ES-I3 (cell line): ENCODE measurements around the gene S100A8.
"Not testable (repeated sequence)": the region's sequence is repeated elsewhere in the genome, so short reads cannot be mapped to it uniquely, and the experiment has no call there.

ENCODE experiments used
- H3K36me3 ChIP-seq: 2 replicates; pipeline ENCODE4 v1.6.1; 2013; ENCODE audit warnings: mild to moderate bottlenecking, low read length, control low read depth, moderate library complexity; ENCODE audit not compliant: insufficient read depth
- H3K4me1 ChIP-seq: 2 replicates; pipeline ENCODE4 v1.6.1; 2013; ENCODE audit warnings: mild to moderate bottlenecking, control low read depth, low read length; ENCODE audit not compliant: insufficient read depth
- H3K9ac ChIP-seq: 2 replicates; pipeline ENCODE4 v1.6.1; 2013; ENCODE audit warnings: low read depth, mild to moderate bottlenecking, low read length, moderate library complexity
- H3K9me3 ChIP-seq: 2 replicates; pipeline ENCODE4 v1.6.1; 2013; ENCODE audit warnings: mild to moderate bottlenecking, low read length, moderate library complexity; ENCODE audit not compliant: control insufficient read depth, insufficient read depth

S100A8 gene

DNA sequence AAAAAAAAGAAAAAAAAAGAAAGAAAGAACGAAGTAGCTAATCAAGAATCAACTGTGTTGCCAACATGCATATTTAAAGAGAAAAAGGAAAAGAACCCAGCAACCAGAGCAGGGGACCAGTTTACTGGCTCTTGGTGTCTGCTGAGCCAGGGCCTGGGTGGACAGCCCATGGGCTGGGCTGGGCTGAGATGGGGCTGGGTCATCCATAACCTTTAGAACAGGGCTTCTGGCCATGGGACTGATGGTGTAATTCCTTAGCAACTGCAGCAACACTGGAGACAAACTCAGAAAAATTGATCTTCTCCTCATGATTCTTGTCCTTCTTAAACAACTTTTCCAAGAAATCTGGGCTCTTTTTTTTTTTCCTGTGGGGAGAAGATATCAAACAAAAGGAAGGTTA is 35.9 kb upstream of the S100A8 start:
- no peaks in the 10 kb centered on the region for H3K36me3 ChIP-seq
- no peaks in the 10 kb centered on the region for H3K4me1 ChIP-seq

DNA sequence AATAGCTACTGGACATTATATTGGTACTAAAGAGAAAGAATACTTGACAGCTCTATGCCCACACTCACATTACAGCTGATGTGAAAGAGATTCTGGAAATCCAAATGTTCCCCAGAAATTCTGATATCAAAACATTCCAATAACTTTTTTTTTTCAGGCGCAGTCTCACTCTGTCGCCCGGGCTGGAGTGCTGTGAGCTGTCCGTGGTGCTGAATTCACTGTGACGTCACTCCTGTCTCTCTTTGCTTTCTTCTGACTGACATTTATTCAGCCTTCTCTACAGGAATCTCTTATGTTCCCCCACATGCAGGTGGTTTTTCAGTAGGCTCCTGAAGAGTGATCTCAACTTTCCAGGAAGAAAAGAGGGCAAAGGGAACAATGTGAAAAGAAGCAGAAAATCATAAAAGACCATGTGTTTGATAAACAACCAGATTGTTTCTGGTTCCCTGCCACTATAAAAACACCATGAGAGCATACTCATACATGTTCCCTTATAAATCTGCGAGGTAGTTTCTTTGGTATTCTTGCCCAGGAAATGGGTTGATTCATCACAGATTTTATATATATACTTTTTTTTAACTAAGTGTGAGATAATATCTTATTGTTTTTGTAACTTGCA is 31.7 kb upstream of the S100A8 start:
- Histone ChIP-seq H3K4me1 (no peaks in the 10 kb centered on the region), H3K9me3 (no peaks in the 10 kb centered on the region), H3K9ac (no peak overlapping the region), H3K36me3 (no peaks in the 10 kb centered on the region)

More for the DNA sequence above, 35.9 kb upstream of the S100A8 start:
- Histone ChIP-seq H3K9me3 (no peaks in the 10 kb centered on the region), H3K9ac (no peak overlapping the region)

DNA sequence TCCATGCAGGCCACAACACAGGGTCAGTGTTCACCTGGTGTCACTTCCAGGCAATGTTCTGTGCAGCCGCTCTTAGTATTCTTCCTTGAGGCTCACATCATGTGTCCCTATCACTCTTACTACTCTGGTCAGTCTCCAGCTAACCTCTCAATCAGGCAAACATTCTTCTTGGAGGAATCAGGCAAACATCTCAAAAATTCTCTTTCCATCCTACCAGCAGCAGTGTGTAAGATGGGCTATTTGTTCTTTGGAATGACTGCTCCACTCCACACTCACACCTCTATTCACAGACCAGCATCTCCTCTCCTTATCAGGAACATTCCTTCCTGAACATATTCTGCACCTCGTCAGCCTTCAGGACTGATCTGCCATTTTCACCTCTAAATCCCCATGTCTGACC is 29.4 kb upstream of the S100A8 start:
- H3K4me1 ChIP-seq = no peaks in the 10 kb centered on the region
- no peaks in the 10 kb centered on the region for H3K36me3 ChIP-seq
- H3K9me3 ChIP-seq = no peaks in the 10 kb centered on the region
- no peak overlapping the region for H3K9ac ChIP-seq

DNA sequence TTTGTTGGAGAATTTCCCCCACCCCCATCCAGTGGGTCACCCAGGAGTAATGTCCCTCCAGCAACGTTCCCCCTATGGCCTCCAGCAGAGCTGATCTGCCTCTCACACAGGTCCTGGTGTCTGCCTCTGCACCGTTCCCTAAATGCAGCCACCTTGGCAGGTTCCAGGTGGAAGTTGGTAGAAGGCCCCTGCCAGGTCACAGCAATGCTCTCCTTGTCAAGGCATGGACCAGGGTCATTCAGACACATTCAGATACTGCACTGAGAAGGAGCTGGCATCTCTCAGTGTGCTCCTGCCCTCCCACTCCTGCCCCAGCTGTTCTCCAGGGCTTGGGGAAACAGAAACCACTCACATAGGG is 28.5 kb upstream of the S100A8 start:
- not testable (repeated sequence) for H3K36me3 ChIP-seq, H3K9me3 ChIP-seq, H3K4me1 ChIP-seq

DNA sequence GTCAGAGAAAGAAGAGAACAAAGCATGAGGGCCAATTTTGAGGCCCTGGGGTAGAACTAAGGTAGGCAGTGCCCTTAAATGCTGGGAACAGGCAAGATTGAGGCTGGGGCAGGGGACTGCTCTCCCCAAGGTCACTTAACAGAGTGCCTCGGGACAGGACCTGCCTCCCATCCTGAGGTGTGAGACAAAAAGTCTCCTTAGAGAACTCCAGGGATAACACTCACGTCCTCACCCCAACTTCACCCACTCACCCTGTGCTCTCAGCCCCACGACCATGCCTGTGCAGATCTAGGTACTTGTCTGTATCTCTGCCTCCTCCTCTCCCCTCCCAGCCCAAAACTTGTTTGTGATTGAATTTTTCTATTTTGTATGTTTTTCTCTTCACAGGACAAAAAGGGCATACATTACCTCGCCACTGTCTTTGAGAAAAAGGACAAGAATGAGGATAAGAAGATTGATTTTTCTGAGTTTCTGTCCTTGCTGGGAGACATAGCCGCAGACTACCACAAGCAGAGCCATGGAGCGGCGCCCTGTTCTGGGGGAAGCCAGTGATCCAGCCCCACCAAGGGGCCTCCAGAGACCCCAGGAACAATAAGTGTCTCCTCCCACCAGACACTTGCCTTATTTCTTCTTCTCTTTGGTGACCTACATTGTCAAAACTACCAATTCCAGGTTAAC is 28.0 kb upstream of the S100A8 start:
- H3K36me3 ChIP-seq, H3K4me1 ChIP-seq, H3K9me3 ChIP-seq, H3K9ac ChIP-seq: not testable (repeated sequence)

More for the DNA sequence above, 28.5 kb upstream of the S100A8 start:
- H3K9ac ChIP-seq = not testable (repeated sequence)

DNA sequence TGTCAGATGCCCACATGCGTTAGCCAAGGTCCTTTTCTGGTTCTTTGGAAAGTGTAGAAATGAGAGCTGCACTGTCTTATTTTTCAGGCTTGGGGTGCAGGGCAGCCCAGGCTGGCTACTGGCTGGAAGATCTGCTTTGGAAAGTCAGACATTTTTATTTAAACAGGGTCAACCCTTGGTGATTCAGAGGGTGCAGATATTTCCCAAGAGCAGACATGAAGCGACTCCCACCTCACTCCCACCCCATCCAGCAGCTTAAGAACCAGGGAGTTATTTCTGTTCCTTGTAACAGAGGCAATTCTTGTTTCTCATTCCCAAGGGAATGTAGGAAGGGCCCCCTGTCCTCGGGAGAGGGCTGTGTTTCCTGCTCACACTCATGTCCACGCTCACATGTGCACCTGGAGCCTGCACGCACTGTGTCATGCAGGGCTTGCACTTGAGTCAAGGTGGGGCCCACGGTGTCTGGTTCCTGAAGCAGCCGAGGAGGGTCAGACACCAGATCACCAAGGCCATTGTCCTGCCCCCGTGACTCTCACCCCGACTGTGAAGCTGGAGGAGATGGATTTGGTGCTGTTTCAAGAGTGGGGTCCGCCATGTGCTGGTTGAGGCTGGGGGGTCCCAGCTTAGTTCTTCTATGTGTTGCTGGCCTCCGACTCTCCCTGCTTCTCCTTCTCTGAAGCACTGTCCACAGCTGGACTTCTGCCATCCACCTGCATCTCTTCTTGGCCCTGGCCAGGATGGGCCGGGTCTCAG is 26.4 kb upstream of the S100A8 start:
- no peaks in the 10 kb centered on the region for H3K4me1 ChIP-seq
- no peaks in the 10 kb centered on the region for H3K36me3 ChIP-seq
- no peak overlapping the region for H3K9ac ChIP-seq
- no peaks in the 10 kb centered on the region for H3K9me3 ChIP-seq

DNA sequence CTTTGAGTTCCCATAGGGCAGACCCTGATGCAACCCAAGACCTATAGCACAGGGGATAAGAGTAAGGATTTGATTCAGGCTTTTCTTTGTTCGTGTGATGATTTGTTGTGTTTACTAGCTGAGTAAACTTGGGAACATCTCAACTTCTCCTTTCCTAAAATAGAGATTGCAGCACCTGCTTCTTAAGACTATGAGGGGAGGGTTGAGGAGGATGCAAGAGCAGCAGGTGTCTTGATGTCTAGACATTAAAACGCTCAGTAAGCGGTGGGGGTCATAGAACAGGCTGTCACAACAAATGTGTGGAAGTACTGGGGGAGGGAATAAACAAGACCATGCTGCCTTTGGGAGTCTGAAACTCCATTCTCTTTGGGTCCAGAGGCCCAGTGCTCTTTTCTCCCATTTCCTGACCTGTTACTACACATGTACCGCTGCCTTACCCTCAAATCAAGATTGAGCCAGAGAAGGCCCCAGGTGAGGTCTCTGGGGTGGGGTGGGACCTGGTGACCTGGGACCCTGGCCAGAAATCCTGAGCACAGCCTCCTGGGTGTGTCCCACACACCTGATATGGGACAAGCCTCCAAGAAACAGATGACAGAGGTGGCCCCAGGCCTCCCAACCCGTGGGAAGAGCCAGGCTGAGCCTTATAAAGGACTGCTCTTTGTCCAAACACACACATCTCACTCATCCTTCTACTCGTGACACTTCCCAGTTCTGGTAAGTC is 25.1 kb upstream of the S100A8 start, which contains the start of gene S100A7A:
Gene S100A7A (plus strand): TSS at position 671 of the 721 bp plus-strand sequence. CDS start 1,563 bp downstream, outside the sequence.
- Histone ChIP-seq H3K36me3 (no peaks in the 10 kb centered on the region), H3K4me1 (no peaks in the 10 kb centered on the region), H3K9ac (no peak within 1 kb of the TSS), H3K9me3 (no peaks in the 10 kb centered on the region)

DNA sequence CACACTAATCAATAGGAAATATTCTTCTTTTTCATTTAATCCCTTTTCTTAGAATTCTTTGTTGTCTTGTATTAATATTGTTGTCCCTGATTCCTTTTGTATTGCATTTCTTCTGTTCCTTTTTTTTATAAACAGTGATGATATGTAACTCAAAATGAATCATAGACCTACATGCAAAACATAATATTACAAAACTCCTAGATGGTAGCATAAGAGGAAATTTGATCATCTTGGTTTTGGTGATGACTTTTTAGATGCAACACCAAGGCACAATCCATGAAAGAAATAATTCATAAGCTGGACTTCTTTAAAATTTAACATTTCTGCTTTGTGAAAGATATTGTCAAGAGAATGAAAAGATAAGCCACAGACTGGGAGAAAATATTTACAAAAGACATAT is 23.1 kb upstream of the S100A8 start:
- H3K36me3 ChIP-seq, H3K4me1 ChIP-seq, H3K9ac ChIP-seq, H3K9me3 ChIP-seq: not testable (repeated sequence)

DNA sequence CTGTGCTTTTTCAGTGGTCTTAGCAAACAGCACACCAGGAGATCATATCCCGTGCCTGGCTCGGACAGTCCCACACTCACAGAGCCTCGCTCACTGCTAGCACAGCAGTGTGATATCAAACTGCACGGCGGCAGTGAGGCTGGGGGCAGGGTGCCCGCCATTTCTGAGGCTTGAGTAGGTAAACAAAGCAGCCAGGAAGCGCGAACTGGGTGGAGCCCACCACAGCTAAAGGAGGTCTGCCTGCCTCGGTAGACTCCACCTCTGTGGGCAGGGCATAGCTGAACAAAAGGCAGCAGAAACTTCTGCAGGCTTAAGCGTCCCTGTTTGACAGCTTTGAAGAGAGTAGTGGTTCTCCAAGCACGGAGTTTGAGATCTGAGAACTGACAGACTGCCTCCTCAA is 16.4 kb upstream of the S100A8 start:
- H3K9ac ChIP-seq, H3K9me3 ChIP-seq, H3K36me3 ChIP-seq, H3K4me1 ChIP-seq: not testable (repeated sequence)

DNA sequence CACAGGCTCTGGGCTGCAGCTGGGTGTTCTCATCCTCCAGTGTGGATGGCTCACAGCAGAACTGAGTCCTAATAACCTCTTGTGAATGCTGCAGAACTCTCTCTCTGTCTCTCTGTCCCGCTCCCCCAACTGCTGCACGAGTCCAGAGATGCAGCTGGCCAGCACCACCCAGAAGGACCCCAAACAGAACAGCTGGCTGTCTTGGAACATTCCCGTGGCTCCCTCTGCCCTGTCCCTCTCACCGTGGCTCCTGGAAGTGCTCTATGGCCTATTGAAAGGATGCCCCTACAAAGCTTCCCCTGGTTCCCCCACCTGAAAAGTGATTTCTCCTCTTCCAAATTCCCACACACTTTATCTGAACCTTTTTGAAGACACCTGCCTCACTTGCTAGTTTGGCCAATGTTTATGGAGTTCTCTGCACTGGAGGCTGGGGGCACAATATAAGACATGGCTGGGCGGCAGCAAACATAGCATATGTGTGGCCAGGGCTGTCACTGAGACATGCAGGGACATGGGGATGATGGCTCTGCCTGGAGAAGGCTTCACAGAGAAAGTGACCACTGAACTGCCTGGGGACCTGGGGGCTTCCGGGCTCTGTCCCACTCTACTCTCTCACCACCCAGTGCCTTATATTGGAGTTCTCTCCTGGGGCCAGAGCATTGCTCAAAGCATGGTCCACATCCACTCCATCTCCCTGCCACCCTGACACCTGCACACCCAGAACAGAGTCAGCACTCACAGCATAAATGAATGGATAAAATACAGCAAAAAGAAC is 15.1 kb upstream of the S100A8 start:
- H3K9me3 ChIP-seq, H3K9ac ChIP-seq, H3K36me3 ChIP-seq, H3K4me1 ChIP-seq: not testable (repeated sequence)

DNA sequence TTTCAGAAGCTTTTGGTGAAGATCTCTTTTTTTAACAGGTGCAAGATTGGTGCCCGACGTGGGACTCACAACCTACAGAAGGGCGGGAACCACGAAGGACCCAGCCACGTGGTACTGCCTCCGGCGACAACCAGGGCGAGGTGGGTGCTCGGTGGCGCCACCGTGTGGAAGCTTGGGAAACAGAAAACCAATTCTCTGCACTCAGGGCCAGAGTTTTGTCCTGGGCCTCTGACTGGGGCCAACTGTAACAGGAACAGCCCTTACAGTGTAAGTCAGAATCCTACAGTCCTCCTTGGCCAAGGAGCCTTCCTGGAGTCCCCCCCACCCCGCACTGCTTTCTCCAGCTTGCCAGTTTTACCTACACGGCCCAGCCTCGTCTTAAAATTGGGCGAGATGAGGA is 13.9 kb upstream of the S100A8 start:
- H3K36me3 ChIP-seq = no peaks in the 10 kb centered on the region
- H3K9ac ChIP-seq = no peak overlapping the region
- H3K9me3 ChIP-seq = no peaks in the 10 kb centered on the region
- H3K4me1 ChIP-seq = no peaks in the 10 kb centered on the region

DNA sequence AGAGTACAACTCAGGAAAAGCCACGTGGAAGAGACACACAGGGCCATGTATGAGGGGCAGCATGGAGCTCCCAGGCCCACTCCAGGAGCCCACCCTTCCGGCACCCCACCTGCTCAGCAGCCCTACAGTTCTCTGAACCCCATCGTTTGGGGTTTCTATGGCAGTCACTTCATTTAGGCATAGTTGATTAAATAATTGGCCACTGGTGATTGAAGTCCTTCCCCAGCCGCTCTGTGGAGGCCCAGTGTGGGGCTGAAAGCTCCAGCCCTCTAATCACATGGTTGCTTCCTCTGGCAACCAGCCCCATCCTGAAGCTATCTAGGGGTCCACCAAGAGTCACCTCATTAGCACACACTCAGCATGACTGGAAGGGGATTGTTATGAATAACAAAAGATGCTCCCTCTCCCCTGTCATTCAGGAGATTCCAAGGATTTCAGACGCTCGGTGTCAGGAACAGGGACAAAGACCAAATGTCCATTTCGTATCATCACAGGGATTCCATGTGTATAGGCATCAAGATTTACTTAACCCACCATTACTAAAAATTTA is 13.3 kb upstream of the S100A8 start:
- Histone ChIP-seq H3K4me1 (no peaks in the 10 kb centered on the region), H3K9me3 (no peaks in the 10 kb centered on the region), H3K9ac (no peak overlapping the region), H3K36me3 (no peaks in the 10 kb centered on the region)

DNA sequence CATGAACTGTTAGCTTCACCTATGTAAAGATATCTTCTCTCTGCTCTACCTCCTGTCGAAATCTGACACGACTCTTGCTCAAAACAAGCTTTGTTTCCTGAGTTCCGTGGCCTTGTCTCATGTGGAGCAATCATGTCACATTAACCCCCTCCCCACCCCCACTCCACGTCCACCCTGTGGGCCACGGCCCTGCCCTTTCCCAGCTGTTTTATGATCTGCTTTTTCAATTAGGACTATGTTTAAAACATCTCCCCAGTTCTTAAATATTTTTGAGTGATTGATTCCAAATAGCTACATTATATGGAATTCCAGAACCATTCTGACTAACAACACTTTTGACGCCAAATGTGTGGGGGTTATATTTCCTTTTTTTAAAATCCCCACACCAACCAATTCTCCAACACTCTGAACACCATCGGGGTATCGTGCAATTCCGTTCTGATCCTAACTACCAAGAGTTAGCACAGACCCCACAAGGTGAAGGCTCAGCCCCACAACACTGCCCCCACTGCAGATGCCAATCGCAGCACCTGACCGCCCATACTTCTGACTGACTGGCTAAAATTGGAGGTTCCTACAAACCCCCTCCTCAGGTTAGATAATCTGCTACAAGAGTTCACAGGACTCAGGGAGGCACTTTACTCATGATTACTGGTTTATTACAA is 12.7 kb upstream of the S100A8 start:
- H3K36me3 ChIP-seq = no peaks in the 10 kb centered on the region
- H3K9ac ChIP-seq = no peak overlapping the region
- H3K4me1 ChIP-seq = no peaks in the 10 kb centered on the region
- H3K9me3 ChIP-seq = no peaks in the 10 kb centered on the region
